WERI-Rb-1 (cell line): Measurements from ENCODE around the gene TMEM9.
A peak's percentile ranks its signal among the peaks of the same experiment; 100 is the strongest.

ENCODE experiments used
- DNase-seq: peaks from one replicate; pipeline ENCODE4 v3.0.0-alpha.2; 2020
- H3K27ac ChIP-seq: fragments of 250-450 bp; sonication (Bioruptor Pico); 2 replicates; pipeline ENCODE4 v1.5.1; 2020; ENCODE audit warnings: mild to moderate bottlenecking, moderate library complexity
- H3K27me3 ChIP-seq: fragments of 250-450 bp; sonication (Bioruptor Pico); 2 replicates; pipeline ENCODE4 v1.5.1; 2021; ENCODE audit warnings: mild to moderate bottlenecking, low read depth, moderate library complexity; ENCODE audit not compliant: insufficient read depth, severe bottlenecking
- H3K36me3 ChIP-seq: fragments of 250-450 bp; sonication (Bioruptor Pico); 2 replicates; pipeline ENCODE4 v1.5.1; 2020; ENCODE audit warnings: mild to moderate bottlenecking, moderate library complexity
- H3K4me3 ChIP-seq: 2 replicates; pipeline ENCODE4 v1.5.1; 2011; ENCODE audit warnings: low read depth, mild to moderate bottlenecking, control low read depth, low read length
- H3K9me3 ChIP-seq: fragments of 250-450 bp; sonication (Bioruptor Pico); 2 replicates; pipeline ENCODE4 v1.5.1; 2021; ENCODE audit warnings: mild to moderate bottlenecking, moderate library complexity; ENCODE audit not compliant: severe bottlenecking
- TF ChIP-seq, protein P1 (sequence below): IDR thresholded peaks from 2 replicates; pipeline ENCODE4 v1.5.1; 2011; ENCODE audit warnings: low read depth, mild to moderate bottlenecking, control low read depth, inconsistent platforms, low read length

TMEM9 gene

DNA sequence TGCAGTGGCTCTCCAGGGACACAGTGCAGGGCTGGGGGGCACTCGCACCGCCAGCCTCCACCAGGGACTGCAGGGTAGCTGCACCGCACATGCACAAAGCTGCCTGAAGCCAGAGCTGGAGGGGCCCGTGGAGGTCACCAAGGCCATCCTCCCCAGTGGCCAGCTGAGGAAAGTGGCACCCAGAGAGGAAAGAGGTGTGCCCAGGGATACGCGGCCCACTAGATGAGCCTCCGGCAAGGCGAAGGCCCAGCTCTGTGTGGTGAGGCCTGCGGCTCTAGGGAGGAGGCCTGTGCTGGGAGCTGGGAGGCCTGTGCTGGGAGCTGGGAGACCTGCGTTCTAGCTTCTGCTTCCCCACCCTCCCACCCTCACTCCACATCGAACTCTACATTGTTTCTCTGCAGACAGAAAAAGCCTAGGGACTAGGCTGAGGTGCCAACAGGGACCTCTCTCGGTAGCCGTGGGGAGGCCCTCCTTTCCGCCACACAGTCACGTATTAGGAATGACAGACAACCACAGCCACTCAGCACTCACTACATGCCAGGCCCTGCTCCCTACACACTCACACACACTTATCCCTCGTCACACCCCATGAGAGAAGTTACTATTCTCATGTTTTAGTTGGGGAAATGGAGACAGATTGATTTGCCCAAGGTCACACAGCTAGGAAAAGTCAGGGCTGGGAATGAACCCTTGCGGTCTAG is 26.4 kb downstream of the TMEM9 start:
- no peak for DNase-seq
- peaks cover 1% of the 10 kb centered on the region; the same call in 1 of the 2 replicates for H3K36me3 ChIP-seq
- TF ChIP-seq, protein P1, sequence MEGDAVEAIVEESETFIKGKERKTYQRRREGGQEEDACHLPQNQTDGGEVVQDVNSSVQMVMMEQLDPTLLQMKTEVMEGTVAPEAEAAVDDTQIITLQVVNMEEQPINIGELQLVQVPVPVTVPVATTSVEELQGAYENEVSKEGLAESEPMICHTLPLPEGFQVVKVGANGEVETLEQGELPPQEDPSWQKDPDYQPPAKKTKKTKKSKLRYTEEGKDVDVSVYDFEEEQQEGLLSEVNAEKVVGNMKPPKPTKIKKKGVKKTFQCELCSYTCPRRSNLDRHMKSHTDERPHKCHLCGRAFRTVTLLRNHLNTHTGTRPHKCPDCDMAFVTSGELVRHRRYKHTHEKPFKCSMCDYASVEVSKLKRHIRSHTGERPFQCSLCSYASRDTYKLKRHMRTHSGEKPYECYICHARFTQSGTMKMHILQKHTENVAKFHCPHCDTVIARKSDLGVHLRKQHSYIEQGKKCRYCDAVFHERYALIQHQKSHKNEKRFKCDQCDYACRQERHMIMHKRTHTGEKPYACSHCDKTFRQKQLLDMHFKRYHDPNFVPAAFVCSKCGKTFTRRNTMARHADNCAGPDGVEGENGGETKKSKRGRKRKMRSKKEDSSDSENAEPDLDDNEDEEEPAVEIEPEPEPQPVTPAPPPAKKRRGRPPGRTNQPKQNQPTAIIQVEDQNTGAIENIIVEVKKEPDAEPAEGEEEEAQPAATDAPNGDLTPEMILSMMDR, result no peak
- H3K4me3 ChIP-seq, result no peak overlapping the region
- H3K27me3 ChIP-seq, result no peaks in the 10 kb centered on the region
- H3K27ac ChIP-seq, result peak overlapping the region; percentile 25
- no peaks in the 10 kb centered on the region for H3K9me3 ChIP-seq

DNA sequence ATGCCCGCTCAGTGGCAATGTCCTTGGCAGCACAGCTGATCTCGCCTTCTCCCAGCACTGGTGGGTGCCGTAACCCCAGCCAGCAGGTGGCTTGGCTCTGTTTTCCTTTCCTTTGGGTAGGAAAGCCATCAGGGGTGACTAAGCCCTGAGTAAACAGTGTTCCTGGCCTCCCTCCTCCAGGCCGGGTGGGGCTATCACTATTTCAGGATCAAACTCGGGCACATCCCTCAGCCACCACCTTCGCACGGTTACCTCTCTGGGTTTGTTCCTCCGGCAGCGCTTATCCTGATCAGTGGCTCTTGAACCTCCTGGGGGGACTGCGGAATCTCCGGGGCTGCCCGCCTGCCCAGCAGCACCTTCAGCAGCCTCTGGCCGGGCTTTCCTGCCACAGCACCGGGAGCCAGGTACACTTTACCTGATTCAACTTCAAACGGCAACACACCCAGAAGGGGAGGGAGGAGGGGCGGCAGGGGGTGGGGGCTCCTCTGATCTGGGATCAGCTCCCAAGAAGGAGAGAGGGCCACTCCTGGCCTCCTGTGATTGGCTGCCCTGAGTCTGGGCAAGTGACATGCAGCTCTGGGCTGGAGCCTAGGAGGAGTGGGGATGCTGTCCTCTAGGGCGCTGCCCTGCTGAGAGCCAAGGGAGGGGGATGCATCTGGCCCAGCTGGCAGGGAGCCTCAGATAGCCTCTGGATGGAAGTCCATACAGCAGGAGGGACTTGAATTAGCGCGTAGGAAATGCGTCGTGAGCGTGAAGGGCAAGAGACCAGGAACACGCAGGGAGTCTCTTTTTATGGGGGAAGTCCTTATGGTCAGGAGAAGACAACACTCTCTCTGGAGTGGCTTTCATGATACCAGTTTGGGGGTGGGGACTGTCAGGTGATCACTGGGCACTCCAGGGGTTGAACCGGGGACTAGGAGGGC is 27.2 kb downstream of the TMEM9 start, which contains the start of gene ASCL5:
Gene ASCL5, minus strand, starts transcription at position 353 of the 923 bp plus-strand sequence. CDS start 11,812 bp downstream, outside the sequence.
- Histone ChIP-seq H3K36me3 (no peaks in the 10 kb centered on the region), H3K27me3 (no peaks in the 10 kb centered on the region), H3K9me3 (no peaks in the 10 kb centered on the region), H3K27ac (peak within 1 kb of the TSS; percentile 58), H3K4me3 (peak within 1 kb of the TSS; percentile 27)
- peak; percentile 95 for DNase-seq
- TF ChIP-seq, protein P1, result peak; percentile 73

DNA sequence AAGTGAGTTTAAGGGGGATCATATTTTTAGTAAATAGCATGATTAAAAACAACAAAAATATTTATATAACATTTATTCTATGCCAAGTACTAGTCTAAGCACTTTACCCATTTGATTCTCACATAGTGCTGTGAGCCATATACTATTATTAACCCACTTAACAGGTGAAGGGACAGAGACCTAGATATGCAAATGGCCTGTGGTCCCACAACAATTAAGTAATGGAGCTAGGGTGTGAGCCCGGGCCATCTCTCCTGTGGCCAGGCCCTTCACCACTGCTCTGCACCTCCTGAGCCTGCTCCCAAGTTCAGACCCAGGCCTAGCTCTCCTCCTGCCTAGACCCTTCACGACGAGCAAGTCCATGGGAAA is 27.8 kb downstream of the TMEM9 start:
- H3K4me3 ChIP-seq, result peak overlapping the region; percentile 27; the same call in 1 of the 2 replicates
- no peaks in the 10 kb centered on the region for H3K27me3 ChIP-seq
- no peak for DNase-seq
- H3K36me3 ChIP-seq, result no peaks in the 10 kb centered on the region
- H3K9me3 ChIP-seq, result no peaks in the 10 kb centered on the region
- TF ChIP-seq, protein P1, result no peak
- peak overlapping the region; percentile 58 for H3K27ac ChIP-seq

DNA sequence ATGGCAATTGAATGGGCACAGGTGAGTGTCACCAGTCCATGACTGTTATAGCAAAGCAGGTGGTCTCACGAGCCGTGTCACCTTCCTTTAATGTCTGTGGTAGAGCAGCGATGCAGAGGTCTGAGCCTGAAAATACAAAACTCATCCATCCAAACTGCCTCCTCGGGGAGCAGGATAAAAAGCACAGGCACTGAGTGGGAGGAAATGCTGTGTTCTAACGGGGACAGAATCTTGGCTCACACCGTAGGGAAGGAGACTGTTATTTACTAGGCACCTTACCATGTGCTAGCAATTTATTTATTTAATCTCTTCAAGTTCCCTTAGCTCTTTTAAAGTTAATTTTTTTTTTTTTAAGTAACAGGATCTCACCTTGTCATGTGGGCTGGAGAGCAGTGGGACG is 28.5 kb downstream of the TMEM9 start:
- no peaks in the 10 kb centered on the region for H3K36me3 ChIP-seq
- TF ChIP-seq, protein P1, result no peak
- H3K27me3 ChIP-seq, result no peaks in the 10 kb centered on the region
- no peaks in the 10 kb centered on the region for H3K9me3 ChIP-seq
- H3K27ac ChIP-seq, result no peak overlapping the region
- no peak for DNase-seq
- no peak overlapping the region for H3K4me3 ChIP-seq

DNA sequence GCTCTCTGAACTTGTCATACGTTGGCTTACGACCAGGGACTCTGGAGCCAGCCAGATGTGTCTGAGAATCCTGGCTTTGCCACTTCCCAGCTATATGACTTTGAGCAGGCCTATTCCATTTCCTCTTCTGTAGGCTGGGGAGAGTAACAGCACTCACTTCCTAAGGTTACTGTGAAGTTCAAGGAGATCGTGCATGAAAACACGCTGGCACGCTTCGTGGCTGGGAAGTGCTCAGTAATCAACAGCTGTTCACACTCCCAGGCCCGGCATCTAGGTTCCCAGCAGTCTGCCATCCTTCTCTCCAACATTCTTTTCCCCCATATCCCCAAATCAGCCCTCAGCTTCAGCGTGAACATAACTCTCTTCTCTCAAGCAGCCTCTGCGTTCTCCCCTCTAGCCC is 29.3 kb downstream of the TMEM9 start:
- Histone ChIP-seq H3K9me3 (no peaks in the 10 kb centered on the region), H3K36me3 (no peaks in the 10 kb centered on the region), H3K27ac (no peak overlapping the region), H3K27me3 (no peaks in the 10 kb centered on the region), H3K4me3 (no peak overlapping the region)
- TF ChIP-seq, protein P1, result no peak
- no peak for DNase-seq
